LNCAP (cell line): ENCODE data around the gene UBB.

ENCODE experiments used
- TF ChIP-seq, protein P1 (sequence below): fragments of 450-650 bp; IDR thresholded peaks from 2 replicates; pipeline ENCODE4 v1.5.1; 2017; ENCODE audit warnings: mild to moderate bottlenecking

UBB gene

GRCh38 chr17:16377941-16378341, 3.0 kb upstream of the UBB start:
- TF ChIP-seq, protein P1, sequence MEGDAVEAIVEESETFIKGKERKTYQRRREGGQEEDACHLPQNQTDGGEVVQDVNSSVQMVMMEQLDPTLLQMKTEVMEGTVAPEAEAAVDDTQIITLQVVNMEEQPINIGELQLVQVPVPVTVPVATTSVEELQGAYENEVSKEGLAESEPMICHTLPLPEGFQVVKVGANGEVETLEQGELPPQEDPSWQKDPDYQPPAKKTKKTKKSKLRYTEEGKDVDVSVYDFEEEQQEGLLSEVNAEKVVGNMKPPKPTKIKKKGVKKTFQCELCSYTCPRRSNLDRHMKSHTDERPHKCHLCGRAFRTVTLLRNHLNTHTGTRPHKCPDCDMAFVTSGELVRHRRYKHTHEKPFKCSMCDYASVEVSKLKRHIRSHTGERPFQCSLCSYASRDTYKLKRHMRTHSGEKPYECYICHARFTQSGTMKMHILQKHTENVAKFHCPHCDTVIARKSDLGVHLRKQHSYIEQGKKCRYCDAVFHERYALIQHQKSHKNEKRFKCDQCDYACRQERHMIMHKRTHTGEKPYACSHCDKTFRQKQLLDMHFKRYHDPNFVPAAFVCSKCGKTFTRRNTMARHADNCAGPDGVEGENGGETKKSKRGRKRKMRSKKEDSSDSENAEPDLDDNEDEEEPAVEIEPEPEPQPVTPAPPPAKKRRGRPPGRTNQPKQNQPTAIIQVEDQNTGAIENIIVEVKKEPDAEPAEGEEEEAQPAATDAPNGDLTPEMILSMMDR, result no peak

GRCh38 chr17:16378636-16379282, 2.1 kb upstream of the UBB start:
- TF ChIP-seq, protein P1, result no peak

DNA sequence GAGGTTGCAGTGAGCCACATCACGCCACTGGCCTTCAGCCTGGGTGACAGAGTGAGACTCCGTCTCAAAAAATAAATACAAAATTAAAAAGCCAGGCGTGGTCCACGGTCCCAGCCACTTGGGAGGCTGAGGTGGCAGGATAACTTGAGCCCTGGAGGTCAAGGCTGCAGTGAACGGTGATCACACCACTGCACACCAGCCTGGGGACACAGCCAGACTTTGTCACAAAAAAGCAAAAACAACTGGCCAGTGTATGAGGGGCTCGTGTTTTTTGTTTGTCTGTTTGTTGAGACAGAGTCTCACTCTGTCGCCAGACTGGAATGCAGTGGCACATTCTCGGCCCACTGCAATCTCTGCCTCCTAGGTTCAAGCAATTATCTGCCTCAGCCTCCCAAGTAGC, 1.2 kb upstream of the UBB start:
- TF ChIP-seq, protein P1, result no peak

- TF ChIP-seq, protein P1, result no peak
These were observed 567 bp downstream of the UBB start for GRCh38 chr17:16381496-16381820.

DNA sequence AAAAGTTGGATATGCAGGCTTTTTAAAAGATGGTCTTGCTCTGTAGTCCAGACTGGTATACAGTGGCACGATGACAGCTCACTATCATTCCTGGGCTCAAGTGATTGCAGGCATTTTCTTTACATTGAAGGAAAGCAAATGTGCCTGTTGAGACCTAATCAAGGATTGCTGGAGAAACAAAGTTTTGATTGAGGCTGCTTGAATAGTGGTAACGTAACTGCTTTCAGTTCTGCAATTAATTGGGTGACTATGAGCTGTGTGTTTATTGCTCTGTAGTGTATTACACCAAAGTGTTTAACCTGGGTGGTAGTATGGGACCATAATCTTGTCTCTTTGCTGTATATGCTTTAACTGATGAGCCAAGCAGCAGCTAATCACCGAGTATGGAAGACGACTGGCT, 2.3 kb downstream of the UBB start:
- TF ChIP-seq, protein P1, result no peak

- TF ChIP-seq, protein P1, result no peak
These were observed 2.9 kb downstream of the UBB start for GRCh38 chr17:16383772-16384287.

DNA sequence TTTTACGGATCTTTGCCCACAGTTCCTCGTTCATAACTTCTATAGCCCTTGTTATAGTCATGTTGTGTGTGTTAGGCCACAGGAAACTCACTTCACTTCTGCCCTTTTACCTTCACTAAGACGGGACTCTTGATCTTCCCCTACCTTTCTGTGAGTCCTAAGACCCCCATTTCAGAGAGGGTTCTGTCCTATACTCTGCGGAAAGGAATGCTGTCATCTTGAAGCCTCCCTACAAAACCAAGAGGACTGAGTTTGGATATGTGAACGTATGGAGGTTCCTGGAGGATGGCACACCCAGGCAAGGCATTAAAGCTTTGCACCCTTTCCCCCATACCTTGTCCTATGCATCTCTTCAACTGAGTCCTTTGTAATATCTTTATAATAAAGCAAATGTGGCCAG, 3.7 kb downstream of the UBB start:
- TF ChIP-seq, protein P1, result no peak

DNA sequence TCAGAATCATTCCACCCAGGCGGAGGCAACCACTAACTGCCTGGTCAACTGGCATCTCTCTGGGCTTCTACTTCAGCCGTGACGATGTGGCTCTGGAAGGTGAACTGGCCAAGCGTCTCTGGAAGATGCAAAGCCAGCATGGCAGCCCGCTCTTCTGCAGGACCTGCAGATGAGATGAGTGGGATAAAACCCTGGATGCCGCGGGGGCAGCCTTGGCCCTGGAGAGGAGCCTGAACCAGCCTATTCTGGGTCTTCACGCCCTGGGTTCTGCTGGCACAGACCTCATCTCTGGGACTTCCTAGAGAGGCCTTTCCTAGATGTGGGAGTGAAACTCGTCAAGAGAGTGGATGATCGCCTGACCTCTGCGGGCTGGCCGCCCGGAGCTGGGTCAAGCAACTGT, 10.6 kb downstream of the UBB start:
- TF ChIP-seq, protein P1, result no peak
